Stimulated activated CD8-positive, alpha-beta memory T cell treated with anti-CD3 and anti-CD28 coated beads, Interleukin-7, amount 100 ng/mL, for 4 hours (primary cell): ENCODE measurements around the gene N4BP2.
"Not testable (repeated sequence)": the region's sequence is repeated elsewhere in the genome, so short reads cannot be mapped to it uniquely, and the experiment has no call there.

ENCODE experiments used
- DNase-seq, 2 donors: peaks; one replicate each; pipeline ENCODE4 v3.0.0-alpha.2; 2020; ENCODE audit warnings: low read depth in 2 of 2

The N4BP2 gene

GRCh38 chr4:40087799-40088366 lies 31.2 kb downstream of the N4BP2 start:
- no peak for DNase-seq

DNA sequence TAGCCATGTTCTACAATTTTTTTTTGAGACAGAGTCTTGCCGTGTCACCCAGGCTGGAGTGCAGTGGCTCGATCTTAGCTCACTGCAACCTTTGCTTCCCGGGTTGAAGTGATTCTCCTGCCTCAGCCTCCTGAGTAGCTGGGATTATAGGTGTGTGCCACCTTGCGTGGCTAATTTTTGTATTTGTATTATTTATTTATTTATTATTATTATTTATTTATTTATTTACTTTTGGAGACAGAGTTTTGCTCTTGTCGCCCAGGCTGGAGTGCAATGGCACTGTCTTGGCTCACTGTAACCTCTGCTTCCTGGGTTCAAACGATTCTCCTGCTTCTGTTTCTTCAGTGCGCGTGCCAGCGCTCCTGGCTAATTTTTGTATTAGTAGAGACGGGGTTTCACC lies 36.8 kb downstream of the N4BP2 start:
- DNase-seq = not testable (repeated sequence)

- no peak for DNase-seq
Measured at GRCh38 chr4:40099010-40099409, 42.4 kb downstream of the N4BP2 start.

GRCh38 chr4:40107150-40107549 lies 50.5 kb downstream of the N4BP2 start:
- DNase-seq = not testable (repeated sequence)

DNA sequence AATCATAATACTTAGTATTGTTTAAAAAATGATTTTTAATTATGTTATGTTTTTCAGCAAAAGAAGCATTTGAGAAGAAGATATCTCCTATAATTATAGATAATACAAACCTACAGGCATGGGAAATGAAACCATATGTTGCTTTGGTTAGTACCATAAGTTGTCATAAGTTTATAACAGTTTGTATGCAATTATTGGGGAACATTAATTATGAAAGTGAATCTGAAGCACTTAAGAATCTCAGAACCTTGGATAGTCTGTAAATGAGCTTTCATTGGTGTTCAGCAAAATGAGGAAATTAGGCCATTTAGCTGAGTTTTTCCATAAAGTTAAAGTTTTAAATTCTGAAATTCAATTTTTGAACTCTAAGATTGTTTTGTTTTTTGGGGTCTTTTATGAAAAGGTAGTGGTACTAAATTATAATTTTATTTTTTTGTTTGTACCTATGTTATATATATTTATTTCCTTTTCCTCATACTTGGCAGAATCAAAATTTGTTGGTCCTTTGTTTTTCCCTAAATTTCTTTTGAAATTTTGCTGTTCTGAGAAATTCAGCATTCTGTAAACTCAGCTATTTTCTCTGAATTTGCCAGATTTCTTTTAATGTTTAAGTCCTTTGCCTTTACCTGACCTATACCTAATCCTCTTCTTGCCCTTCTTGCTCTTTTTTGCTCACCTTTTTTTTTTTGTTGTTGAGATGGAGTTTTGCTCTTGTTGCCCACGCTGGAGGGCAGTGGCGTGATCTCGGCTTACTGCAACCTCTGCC lies 55.6 kb downstream of the N4BP2 start:
- no peak for DNase-seq

- no peak for DNase-seq
Measured at GRCh38 chr4:40114206-40114605, 57.6 kb downstream of the N4BP2 start.

DNA sequence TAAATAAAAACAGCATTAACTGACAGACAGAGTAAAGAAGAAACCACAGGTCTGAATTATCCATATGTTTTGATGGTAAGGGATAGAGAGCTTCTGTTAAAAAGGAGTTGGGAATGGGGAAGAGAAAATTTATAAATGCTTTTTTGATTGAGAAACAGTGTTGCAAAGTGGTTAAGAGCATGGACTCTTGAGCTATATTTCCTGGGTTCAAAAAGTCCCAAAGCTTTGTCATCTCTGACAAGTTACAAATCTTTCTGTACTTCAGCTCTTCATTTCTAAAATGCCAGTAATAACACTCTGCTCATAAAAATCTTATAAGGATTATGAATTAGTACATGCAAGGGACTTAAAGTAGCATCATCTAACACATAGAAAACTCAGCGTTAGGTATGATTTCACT lies 62.2 kb downstream of the N4BP2 start:
- no peak for DNase-seq

- DNase-seq = no peak
Measured at GRCh38 chr4:40119344-40119743, 62.7 kb downstream of the N4BP2 start.

- peak; percentile 2 to 7 for DNase-seq
Measured at GRCh38 chr4:40121515-40121914, 64.9 kb downstream of the N4BP2 start.

GRCh38 chr4:40122941-40123340 lies 66.3 kb downstream of the N4BP2 start:
- DNase-seq = no peak

DNA sequence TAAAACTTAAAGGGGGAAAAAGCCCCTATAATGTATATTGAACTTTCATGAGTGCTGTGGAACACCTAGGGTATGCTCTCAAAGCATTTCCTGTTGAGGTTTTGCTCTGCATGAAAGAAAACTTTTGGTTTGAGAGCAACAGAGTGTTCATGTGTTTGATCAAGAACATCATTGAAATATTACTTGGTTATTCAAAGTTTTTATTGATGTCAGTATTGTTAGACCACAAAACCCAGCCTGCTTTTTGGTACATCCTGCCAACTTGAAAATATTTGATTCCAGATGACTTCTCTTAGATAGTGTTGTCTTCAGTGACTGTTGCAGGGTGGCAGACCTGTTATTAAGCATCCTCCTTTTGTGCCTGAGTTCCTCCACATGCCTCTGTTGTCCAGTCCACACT lies 68.0 kb downstream of the N4BP2 start:
- DNase-seq = no peak

GRCh38 chr4:40130401-40131036 lies 73.9 kb downstream of the N4BP2 start:
- no peak for DNase-seq

DNA sequence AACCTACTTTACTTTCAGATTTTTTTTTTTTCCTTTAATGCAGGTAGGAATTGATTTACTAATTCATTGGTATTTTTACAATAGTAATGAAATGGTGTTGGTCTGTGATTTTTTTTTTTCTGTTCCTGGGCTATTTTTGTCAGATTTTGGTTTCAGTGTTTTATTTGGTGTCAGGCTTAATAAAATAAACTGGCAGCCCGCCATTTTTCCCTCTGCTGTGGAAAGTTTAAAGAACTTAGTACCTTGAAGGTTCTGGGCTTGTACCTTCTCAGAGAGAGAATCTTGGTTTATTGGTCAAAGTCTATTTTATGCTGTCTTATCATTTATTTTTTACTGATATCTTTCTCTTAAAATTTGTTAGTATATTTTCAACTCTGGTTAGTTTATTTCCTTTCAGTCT lies 76.2 kb downstream of the N4BP2 start:
- DNase-seq = no peak

- no peak for DNase-seq
Measured at GRCh38 chr4:40134206-40134917, 77.7 kb downstream of the N4BP2 start.

DNA sequence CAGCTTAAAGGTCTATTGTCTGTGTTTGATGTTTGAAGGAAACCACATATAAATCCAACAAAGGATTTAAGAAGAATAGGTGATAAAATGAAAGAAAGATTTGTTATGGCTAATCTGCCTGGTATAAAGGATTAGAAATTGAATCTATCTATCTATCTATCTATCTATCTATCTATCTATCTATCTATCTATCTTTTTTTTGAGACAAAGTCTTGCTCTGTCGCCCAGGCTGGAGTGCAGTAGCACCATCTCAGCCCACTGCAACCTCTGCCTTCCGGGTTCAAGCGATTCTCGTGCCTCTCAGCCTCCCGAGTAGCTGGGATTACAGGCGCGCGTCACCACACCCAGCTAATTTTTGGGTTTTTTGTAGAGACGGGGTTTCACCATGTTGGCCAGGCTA lies 79.6 kb downstream of the N4BP2 start:
- not testable (repeated sequence) for DNase-seq

GRCh38 chr4:40140196-40140595 lies 83.5 kb downstream of the N4BP2 start:
- no peak for DNase-seq

DNA sequence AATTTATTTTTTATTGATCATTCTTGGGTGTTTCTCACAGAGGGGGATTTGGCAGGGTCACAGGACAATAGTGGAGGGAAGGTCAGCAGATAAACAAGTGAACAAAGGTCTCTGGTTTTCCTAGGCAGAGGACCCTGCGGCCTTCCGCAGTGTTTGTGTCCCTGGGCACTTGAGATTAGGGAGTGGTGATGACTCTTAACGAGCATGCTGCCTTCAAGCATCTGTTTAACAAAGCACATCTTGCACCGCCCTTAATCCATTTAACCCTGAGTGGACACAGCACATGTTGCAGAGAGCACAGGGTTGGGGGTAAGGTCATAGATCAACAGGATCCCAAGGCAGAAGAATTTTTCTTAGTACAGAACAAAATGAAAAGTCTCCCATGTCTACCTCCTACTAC lies 83.9 kb downstream of the N4BP2 start:
- not testable (repeated sequence) for DNase-seq

GRCh38 chr4:40143926-40144508 lies 87.4 kb downstream of the N4BP2 start:
- DNase-seq = no peak

GRCh38 chr4:40144716-40145115 lies 88.1 kb downstream of the N4BP2 start:
- DNase-seq = no peak

DNA sequence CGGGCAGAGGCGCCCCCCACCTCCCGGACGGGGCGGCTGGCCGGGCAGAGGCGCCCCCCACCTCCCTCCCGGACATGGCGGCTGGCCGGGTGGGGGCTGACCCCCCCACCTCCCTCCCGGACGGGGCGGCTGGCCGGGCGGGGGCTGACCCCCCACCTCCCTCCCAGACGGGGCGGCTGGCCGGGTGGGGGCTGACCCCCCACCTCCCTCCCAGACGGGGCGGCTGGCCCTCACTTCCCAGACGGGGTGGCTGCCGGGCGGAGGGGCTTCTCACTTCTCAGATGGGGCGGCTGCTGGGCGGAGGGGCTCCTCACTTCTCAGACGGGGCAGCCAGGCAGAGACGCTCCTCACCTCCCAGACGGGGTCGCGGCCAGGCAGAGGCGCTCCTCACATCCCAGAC lies 90.8 kb downstream of the N4BP2 start:
- not testable (repeated sequence) for DNase-seq

GRCh38 chr4:40149960-40150385 lies 93.3 kb downstream of the N4BP2 start:
- peak; percentile 32 to 60 for DNase-seq

DNA sequence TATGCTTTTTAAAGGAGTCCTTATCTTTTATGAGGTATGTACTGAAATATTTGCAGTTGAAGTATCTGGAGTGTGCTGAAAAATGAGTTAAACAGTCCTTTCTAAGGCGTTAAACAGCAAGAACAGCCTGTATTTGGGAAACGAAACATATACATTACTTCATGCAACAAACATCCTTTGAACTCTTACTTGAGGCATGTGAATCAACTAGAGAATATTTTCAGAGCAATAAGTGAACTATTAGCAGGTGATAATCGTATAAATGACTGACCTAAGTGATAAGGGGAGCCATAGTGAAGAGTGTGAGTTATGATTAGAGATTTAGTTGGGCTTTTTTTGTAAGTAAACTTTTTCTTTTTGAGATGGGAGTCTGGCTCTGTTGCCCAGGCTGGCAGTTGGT lies 94.3 kb downstream of the N4BP2 start:
- no peak for DNase-seq
